Raji (cell line): Measurements from ENCODE around the gene FRS2.

Experiments
- POLR2A ChIP-seq: IDR thresholded peaks from 2 replicates; pipeline ENCODE4 v1.6.1; 2011; ENCODE audit warnings: low read depth, low read length, control low read depth; ENCODE audit not compliant: insufficient read depth

Gene FRS2

DNA sequence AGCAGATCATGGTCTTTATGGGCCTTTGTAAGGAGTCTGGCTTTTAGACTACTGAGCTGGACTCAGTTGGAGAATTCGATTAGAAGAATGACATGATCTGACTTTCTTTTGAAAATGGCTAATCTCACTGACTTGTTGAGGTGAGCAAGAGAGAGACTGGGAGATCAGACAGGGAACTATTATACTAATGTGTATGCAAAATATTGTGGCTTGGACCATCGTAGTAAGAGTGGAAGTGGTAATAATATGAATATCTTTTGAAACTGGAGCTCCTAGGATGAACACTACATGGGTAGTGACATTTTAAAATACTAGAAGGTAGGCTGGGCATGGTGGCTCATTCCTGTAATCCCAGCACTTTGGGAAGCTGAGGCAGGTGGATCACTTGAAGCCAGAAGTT, 58.8 kb downstream of the FRS2 start:
- no peak for TF ChIP-seq POLR2A

DNA sequence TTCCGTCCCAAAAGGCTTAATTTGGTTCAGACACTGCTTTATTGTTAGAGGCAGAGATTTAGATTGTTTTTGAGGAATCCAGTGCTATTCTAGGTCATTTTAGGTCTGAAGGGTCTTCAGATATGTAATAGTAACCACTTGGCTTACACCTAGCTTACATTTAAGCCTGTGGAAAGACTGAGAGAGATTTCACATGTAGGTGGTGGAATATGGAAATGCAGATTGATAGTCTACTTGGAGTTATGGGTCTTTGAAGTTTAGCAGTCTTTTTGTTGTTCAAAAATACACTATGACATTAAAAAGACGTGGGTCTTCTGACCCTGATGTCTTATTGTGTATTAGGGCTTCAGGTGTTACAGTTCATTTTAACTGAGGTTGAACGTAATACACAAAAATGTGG, 63.7 kb downstream of the FRS2 start:
- TF ChIP-seq POLR2A: no peak

DNA sequence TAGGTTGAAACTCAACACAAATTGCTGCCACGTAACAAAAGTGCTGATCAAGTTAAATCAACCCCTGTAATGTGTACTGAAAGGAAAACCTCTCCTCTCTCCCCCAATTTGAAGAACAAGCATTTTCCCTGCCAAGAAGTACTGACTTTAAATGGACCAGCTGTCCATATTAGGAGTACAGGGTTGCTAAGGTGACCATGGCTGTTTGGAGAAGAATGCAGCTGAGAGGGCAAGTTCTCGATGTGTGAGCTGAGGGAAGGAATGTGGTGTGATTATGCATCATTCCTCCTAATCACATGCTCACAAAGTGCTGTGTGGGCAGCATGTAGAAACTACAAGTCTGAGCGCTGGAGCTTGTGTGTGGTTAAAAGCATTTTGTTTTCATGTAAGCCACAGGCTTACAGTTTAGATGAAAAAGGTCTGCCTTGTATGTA, 64.2 kb downstream of the FRS2 start:
- TF ChIP-seq POLR2A: no peak

DNA sequence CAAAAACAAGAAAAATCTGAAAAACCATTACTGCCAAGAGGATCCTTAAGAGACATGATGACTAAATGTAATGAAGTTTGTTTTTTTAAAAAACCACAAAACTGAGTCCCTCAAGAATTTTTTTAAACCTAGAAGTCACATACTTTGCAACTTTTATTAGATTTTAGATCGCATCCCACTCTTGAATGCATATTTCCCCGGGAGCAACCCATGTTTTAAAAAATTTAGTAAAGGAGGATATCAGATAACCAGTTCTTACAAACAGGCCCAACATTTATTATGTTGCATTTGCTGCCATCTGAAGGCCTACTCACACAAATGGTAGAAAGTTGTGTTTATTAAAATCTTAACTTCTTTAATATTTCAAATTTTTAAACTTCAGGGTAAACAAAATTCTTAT, 70.8 kb downstream of the FRS2 start:
- TF ChIP-seq POLR2A: no peak

DNA sequence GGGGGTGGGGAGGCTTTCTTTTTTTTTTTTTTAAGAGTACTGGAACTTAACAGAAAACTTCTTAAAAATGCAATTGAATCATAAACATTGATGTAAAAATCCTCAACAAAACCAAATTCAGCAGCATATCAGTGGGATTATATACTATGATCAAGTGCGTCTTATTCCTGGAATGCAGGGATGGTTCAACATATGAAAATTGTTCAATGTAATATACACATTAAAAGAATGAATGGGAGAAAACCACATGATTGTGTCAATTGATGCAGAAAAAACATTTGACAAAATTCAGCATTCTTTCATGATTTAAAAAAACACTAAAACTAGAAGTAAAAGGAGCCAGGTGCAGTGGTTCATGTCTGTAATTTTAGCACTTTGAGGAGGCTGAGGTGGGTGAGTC, 73.9 kb downstream of the FRS2 start:
- TF ChIP-seq POLR2A: no peak

- no peak for TF ChIP-seq POLR2A
Measured at GRCh38 chr12:69545081-69545480, 74.9 kb downstream of the FRS2 start.

DNA sequence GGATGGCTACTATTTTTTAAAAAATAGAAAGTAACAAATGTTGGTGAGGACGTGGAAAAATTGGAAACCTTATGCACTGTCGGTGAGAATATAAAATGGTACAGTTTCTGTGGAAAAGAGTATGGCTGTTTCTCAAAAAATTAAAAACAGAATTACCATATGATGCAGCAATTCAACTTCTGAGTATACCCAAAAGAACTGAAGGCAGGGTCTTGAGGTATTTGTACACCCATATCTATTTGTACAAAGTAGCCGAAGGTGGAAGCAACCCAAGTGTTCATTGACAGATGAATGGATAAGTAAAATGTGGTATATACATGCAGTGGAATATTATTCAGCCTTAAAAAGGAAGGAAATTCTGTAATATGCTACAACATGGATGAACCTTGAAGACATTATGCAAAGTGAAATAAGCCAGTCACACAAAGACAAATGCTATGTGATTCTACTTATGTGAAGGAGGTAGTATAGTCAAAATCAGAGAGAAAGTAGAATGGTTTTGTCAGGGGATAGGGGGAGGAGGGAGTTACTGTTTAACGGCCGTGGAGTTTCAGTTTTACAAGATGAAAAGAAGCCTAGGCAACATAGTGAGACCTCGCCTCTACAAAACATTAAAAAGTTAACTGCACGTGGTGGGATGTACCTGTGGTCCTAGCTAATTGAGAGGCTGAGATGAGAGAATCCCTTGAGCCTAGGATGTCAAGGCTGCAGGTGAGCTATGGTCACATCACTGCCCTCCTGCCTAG, 76.7 kb downstream of the FRS2 start:
- TF ChIP-seq POLR2A: no peak

GRCh38 chr12:69548687-69549086, 78.5 kb downstream of the FRS2 start:
- no peak for TF ChIP-seq POLR2A

GRCh38 chr12:69550569-69551350, 80.6 kb downstream of the FRS2 start:
- TF ChIP-seq POLR2A: no peak

DNA sequence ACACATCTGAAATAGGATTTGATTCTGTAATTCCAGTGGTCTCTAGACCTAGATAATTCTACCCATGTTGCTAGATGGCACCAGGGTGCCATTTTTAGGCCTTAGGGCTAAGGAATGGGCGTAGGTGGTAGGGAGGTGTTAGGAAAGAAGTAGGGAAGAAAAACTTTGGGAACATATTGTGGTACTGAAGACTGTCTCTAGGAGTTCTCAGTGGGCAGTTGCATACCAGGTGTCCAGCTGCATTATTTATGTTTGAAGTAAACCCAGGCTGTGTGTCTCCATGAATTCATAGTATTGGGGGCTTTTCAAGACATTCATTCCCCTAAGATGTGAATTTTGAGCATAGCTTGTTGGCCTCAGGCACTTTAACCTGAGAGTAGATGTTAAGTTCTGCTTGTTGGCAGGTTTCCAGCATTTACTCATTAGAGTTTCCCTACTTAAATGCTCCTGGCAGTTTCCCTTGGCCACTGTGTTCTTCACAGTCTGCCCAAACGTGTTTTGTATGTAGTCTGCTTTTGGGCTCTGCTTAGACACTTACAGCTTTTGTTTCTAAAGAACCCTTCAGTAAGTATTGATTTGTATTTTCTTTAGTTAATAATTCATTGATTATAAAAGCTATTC, 83.5 kb downstream of the FRS2 start:
- TF ChIP-seq POLR2A: no peak

- no peak for TF ChIP-seq POLR2A
Measured at GRCh38 chr12:69555461-69555860, 85.3 kb downstream of the FRS2 start.

GRCh38 chr12:69556383-69556782, 86.2 kb downstream of the FRS2 start:
- TF ChIP-seq POLR2A: no peak

GRCh38 chr12:69563166-69563762, 93.1 kb downstream of the FRS2 start:
- no peak for TF ChIP-seq POLR2A

DNA sequence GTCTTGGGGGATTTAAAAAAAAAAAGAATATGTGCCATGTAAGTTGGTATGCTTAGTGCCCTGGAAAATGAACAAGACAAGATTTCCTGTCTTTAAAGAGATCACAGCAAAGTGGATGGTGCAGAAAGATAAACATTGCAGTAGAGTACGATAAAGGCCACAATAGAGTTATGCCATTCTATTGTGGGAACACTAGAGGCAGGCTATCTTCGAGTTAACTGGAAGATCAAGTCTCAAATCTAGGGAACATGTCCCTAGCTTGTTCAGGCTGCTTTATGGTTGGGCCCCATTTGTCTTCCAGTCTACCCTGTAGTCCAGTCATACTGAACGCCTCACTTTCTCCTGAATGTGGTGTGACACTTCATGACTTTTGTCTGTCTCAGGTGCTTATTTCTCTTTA, 96.4 kb downstream of the FRS2 start:
- TF ChIP-seq POLR2A: no peak

DNA sequence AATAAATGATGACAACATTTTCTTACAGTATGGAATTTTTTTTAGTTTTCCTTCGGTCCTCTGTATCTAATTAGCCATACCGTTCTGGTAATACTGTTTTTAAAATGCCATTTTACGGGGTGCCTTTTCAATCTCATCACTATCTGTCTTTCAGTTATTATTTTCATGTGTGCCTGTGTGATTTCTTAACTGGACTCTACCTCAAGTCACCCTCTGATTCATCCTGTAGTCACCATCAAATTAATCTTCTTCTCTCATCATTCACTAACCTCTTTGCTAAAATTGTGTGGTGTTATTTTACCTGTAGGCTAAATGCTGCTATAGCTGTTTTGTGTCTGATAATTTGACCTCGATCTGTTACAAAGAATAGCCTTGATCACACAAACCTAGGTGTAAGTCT, 99.0 kb downstream of the FRS2 start:
- TF ChIP-seq POLR2A: no peak

DNA sequence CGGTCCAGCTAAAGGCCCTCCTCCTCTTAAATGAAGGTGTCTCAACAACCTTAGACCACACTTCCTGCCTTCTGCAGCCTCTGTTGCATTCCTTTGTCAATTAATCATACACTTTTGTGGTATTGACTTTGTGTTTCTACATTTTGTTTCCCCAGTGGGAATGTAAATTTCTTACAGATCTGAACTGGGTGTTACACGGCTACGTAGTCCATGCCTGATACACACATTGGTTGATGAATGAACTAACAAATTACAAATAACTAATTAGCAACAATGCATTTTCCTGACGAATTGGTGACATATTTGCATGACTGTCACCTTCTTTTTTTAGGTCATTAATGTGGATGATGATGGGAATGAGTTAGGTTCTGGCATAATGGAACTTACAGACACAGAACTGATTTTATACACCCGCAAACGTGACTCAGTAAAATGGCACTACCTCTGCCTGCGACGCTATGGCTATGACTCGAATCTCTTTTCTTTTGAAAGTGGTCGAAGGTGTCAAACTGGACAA, 99.9 kb downstream of the FRS2 start:
- TF ChIP-seq POLR2A: no peak
